OCI-LY3 (cell line): ENCODE data around the gene ZNF438.

Source experiments
- CTCF ChIP-seq: fragments of 200-600, 300-600 bp; sonication (generic); IDR thresholded peaks from 2 replicates; pipeline ENCODE4 v1.5.1; 2014; ENCODE audit warnings: antibody characterized with exemption, low read length, low read depth
- EZH2phosphoT487 ChIP-seq: fragments of 200-600 bp; shearing (Covaris generic); IDR thresholded peaks from 2 replicates; pipeline ENCODE4 v1.6.1; 2018; ENCODE audit warnings: antibody characterized with exemption, mixed run types, low read depth

DNA sequence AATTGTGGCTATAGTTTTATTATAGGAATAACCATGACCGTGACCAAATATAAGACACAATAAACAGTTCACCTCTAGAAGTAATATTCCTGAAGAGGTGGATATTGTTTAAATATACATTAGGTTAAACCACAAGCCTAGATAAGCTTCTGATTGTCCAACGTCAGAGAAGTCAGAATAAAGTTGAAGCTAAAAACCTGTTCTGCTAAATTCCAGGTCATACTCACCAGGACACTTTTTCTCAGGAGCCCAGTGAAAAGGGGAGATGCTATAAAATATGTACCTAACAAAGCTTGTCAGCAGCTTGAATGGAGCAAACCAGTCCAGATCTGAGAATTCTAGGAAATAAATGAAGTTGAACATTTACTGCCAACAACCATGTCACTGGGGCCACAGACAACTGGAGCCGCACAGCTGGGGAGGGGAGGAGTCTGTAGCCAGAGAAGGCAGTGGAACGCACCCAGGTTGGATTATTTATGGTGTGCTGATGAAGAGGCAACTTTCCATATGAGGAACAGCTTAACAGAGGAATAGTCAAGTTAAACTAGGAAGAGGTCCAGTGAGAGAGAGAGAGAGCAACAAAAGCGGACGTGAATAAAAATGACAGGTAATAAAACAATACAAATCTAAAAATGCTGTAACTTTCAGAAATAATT is 191.1 kb downstream of the ZNF438 start:
- TF ChIP-seq CTCF = no peak
- no peak for TF ChIP-seq EZH2phosphoT487
